Measurements from ENCODE around the gene RAB11FIP2. TPM values are rescaled to one million over a fixed set of nuclear protein-coding genes. Genes with fewer than 3 reads are reported as not detected.

The RAB11FIP2 gene
- total RNA-seq, 3 donors from 2014 or later: 11.5 to 12.0 (median 11.8) TPM

GRCh38 chr10:118045158-118045836 is 1.4 kb downstream of the RAB11FIP2 start:
- Mint-ChIP-seq H3K27me3 (ENCODE audit: low read depth) (no peaks in the 10 kb centered on the region), H3K36me3 (ENCODE audit: insufficient read depth) (peaks cover 2% of the 10 kb centered on the region), H3K9me3 (no peaks in the 10 kb centered on the region), H3K4me3 (peak overlapping the region; percentile 91), H3K4me1 (ENCODE audit: low read depth) (peaks cover 41% of the 10 kb centered on the region)
- ATAC-seq (no peak), DNase-seq (no peak)

- Mint-ChIP-seq H3K4me1 (ENCODE audit: low read depth) (peaks cover 46% of the 10 kb centered on the region), H3K36me3 (ENCODE audit: insufficient read depth) (peaks cover 11% of the 10 kb centered on the region), H3K27me3 (ENCODE audit: low read depth) (no peaks in the 10 kb centered on the region), H3K9me3 (no peaks in the 10 kb centered on the region), H3K4me3 (no peak overlapping the region)
- DNase-seq: no peak
- ATAC-seq: no peak
Observed at GRCh38 chr10:118042827-118043242, 3.9 kb downstream of the RAB11FIP2 start.

GRCh38 chr10:118042336-118042735 is 4.4 kb downstream of the RAB11FIP2 start:
- H3K27me3 Mint-ChIP-seq (ENCODE audit: low read depth): no peaks in the 10 kb centered on the region
- no peak overlapping the region for H3K4me3 Mint-ChIP-seq
- H3K36me3 Mint-ChIP-seq (ENCODE audit: insufficient read depth): peaks cover 11% of the 10 kb centered on the region
- H3K9me3 Mint-ChIP-seq: no peaks in the 10 kb centered on the region
- ATAC-seq (no peak), DNase-seq (no peak)
- peaks cover 45% of the 10 kb centered on the region for H3K4me1 Mint-ChIP-seq (ENCODE audit: low read depth)

- DNase-seq: no peak
- Mint-ChIP-seq H3K36me3 (ENCODE audit: insufficient read depth) (peaks cover 11% of the 10 kb centered on the region), H3K27me3 (ENCODE audit: low read depth) (no peaks in the 10 kb centered on the region), H3K4me1 (ENCODE audit: low read depth) (peaks cover 49% of the 10 kb centered on the region), H3K9me3 (no peaks in the 10 kb centered on the region), H3K4me3 (no peak overlapping the region)
- no peak for ATAC-seq
Observed at GRCh38 chr10:118041316-118041715, 5.4 kb downstream of the RAB11FIP2 start.

GRCh38 chr10:118036281-118036875 is 10.4 kb downstream of the RAB11FIP2 start:
- Mint-ChIP-seq H3K27me3 (ENCODE audit: low read depth) (no peaks in the 10 kb centered on the region), H3K9me3 (no peaks in the 10 kb centered on the region), H3K36me3 (ENCODE audit: insufficient read depth) (peaks cover 17% of the 10 kb centered on the region), H3K4me1 (ENCODE audit: low read depth) (peaks cover 25% of the 10 kb centered on the region), H3K4me3 (no peak overlapping the region)
- ATAC-seq (no peak), DNase-seq (no peak)

- ATAC-seq: no peak
- peak overlapping the region; percentile 13 for H3K4me3 Mint-ChIP-seq
- DNase-seq: no peak
- H3K4me1 Mint-ChIP-seq (ENCODE audit: low read depth): peaks cover 25% of the 10 kb centered on the region
- H3K36me3 Mint-ChIP-seq (ENCODE audit: insufficient read depth): peaks cover 17% of the 10 kb centered on the region
- H3K9me3 Mint-ChIP-seq: no peaks in the 10 kb centered on the region
- no peaks in the 10 kb centered on the region for H3K27me3 Mint-ChIP-seq (ENCODE audit: low read depth)
Observed at GRCh38 chr10:118035354-118036005, 11.3 kb downstream of the RAB11FIP2 start.

GRCh38 chr10:118034791-118035261 is 11.9 kb downstream of the RAB11FIP2 start:
- peaks cover 21% of the 10 kb centered on the region for H3K4me1 Mint-ChIP-seq (ENCODE audit: low read depth)
- H3K36me3 Mint-ChIP-seq (ENCODE audit: insufficient read depth): peaks cover 12% of the 10 kb centered on the region
- no peak for ATAC-seq
- H3K27me3 Mint-ChIP-seq (ENCODE audit: low read depth): no peaks in the 10 kb centered on the region
- H3K4me3 Mint-ChIP-seq: no peak overlapping the region
- DNase-seq: no peak
- no peaks in the 10 kb centered on the region for H3K9me3 Mint-ChIP-seq

- DNase-seq (no peak), ATAC-seq (no peak)
- Mint-ChIP-seq H3K4me3 (no peak overlapping the region), H3K9me3 (no peaks in the 10 kb centered on the region), H3K27me3 (ENCODE audit: low read depth) (no peaks in the 10 kb centered on the region), H3K4me1 (ENCODE audit: low read depth) (peaks cover 26% of the 10 kb centered on the region), H3K36me3 (ENCODE audit: insufficient read depth) (peaks cover 11% of the 10 kb centered on the region)
Observed at GRCh38 chr10:118033905-118034304, 12.8 kb downstream of the RAB11FIP2 start.

GRCh38 chr10:118032564-118032963 is 14.2 kb downstream of the RAB11FIP2 start:
- Mint-ChIP-seq H3K4me3 (no peak overlapping the region), H3K4me1 (ENCODE audit: low read depth) (peaks cover 25% of the 10 kb centered on the region)

GRCh38 chr10:118031351-118032075 is 15.2 kb downstream of the RAB11FIP2 start:
- no peak overlapping the region for H3K4me3 Mint-ChIP-seq
- H3K9me3 Mint-ChIP-seq: no peaks in the 10 kb centered on the region
- H3K4me1 Mint-ChIP-seq (ENCODE audit: low read depth): peaks cover 21% of the 10 kb centered on the region
- peaks cover 13% of the 10 kb centered on the region for H3K36me3 Mint-ChIP-seq (ENCODE audit: insufficient read depth)
- no peak for DNase-seq
- ATAC-seq: no peak
- no peaks in the 10 kb centered on the region for H3K27me3 Mint-ChIP-seq (ENCODE audit: low read depth)

More at GRCh38 chr10:118032564-118032963, 14.2 kb downstream of the RAB11FIP2 start:
- peaks cover 13% of the 10 kb centered on the region for H3K36me3 Mint-ChIP-seq (ENCODE audit: insufficient read depth)
- H3K9me3 Mint-ChIP-seq: no peaks in the 10 kb centered on the region
- DNase-seq (no peak), ATAC-seq (no peak)
- no peaks in the 10 kb centered on the region for H3K27me3 Mint-ChIP-seq (ENCODE audit: low read depth)

- H3K27me3 Mint-ChIP-seq (ENCODE audit: low read depth): no peaks in the 10 kb centered on the region
- no peak for ATAC-seq
Observed at GRCh38 chr10:118028619-118029018, 18.1 kb downstream of the RAB11FIP2 start.

GRCh38 chr10:118027397-118027796 is 19.3 kb downstream of the RAB11FIP2 start:
- ATAC-seq: no peak
- no peak for DNase-seq
- H3K9me3 Mint-ChIP-seq: no peaks in the 10 kb centered on the region
- peaks cover 10% of the 10 kb centered on the region for H3K36me3 Mint-ChIP-seq (ENCODE audit: insufficient read depth)
- peaks cover 10% of the 10 kb centered on the region for H3K4me1 Mint-ChIP-seq (ENCODE audit: low read depth)
- no peak overlapping the region for H3K4me3 Mint-ChIP-seq
- H3K27me3 Mint-ChIP-seq (ENCODE audit: low read depth): no peaks in the 10 kb centered on the region

More at GRCh38 chr10:118028619-118029018, 18.1 kb downstream of the RAB11FIP2 start:
- Mint-ChIP-seq H3K4me1 (ENCODE audit: low read depth) (peaks cover 10% of the 10 kb centered on the region), H3K36me3 (ENCODE audit: insufficient read depth) (peaks cover 16% of the 10 kb centered on the region), H3K4me3 (no peak overlapping the region), H3K9me3 (no peaks in the 10 kb centered on the region)
- DNase-seq: no peak

- ATAC-seq (no peak), DNase-seq (no peak)
- Mint-ChIP-seq H3K36me3 (ENCODE audit: insufficient read depth) (peaks cover 10% of the 10 kb centered on the region), H3K27me3 (ENCODE audit: low read depth) (no peaks in the 10 kb centered on the region), H3K9me3 (no peaks in the 10 kb centered on the region), H3K4me1 (ENCODE audit: low read depth) (peaks cover 10% of the 10 kb centered on the region), H3K4me3 (no peak overlapping the region)
Observed at GRCh38 chr10:118026936-118027335, 19.8 kb downstream of the RAB11FIP2 start.

- no peak overlapping the region for H3K4me3 Mint-ChIP-seq
- DNase-seq (no peak), ATAC-seq (no peak)
- H3K9me3 Mint-ChIP-seq: no peaks in the 10 kb centered on the region
- H3K36me3 Mint-ChIP-seq (ENCODE audit: insufficient read depth): peaks cover 15% of the 10 kb centered on the region
- no peaks in the 10 kb centered on the region for H3K4me1 Mint-ChIP-seq (ENCODE audit: low read depth)
- H3K27me3 Mint-ChIP-seq (ENCODE audit: low read depth): no peaks in the 10 kb centered on the region
Observed at GRCh38 chr10:118020365-118020764, 26.4 kb downstream of the RAB11FIP2 start.

Measured in activated T-cell treated with anti-CD3 and anti-CD28 coated beads, Interleukin-2, amount 50 U/mL, for 4 hours (primary cell).